Measurements from ENCODE around the gene HYOU1.

DNA sequence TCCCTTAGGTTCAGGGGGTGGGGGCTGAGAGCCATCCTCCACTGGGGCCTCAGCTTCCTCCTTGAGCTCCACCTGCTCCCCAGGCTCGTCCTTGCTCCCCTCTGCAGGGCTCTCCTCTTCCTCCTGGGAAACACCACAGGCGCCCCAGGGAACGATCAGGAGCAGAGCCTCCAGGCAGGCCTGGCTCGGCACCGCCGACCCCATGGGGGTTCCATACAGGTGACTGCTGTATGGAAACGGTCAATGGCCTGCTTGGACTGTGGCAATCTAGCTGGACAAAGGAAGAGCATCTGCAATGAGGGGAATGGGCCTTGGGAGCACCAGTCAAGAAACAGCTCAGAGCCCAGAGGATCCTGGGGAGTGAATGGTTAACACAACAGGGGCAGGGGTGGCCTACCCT lies 7.9 kb downstream of the HYOU1 start:
- TF ChIP-seq, protein P1, sequence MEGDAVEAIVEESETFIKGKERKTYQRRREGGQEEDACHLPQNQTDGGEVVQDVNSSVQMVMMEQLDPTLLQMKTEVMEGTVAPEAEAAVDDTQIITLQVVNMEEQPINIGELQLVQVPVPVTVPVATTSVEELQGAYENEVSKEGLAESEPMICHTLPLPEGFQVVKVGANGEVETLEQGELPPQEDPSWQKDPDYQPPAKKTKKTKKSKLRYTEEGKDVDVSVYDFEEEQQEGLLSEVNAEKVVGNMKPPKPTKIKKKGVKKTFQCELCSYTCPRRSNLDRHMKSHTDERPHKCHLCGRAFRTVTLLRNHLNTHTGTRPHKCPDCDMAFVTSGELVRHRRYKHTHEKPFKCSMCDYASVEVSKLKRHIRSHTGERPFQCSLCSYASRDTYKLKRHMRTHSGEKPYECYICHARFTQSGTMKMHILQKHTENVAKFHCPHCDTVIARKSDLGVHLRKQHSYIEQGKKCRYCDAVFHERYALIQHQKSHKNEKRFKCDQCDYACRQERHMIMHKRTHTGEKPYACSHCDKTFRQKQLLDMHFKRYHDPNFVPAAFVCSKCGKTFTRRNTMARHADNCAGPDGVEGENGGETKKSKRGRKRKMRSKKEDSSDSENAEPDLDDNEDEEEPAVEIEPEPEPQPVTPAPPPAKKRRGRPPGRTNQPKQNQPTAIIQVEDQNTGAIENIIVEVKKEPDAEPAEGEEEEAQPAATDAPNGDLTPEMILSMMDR (IDR thresholded peaks at IDR 0.05): no peak
- TF ChIP-seq POLR2A (IDR thresholded peaks at IDR 0.05; ENCODE audit: low read depth) (no peak), POLR2AphosphoS5 (IDR thresholded peaks at IDR 0.05) (no peak), EP300 (IDR thresholded peaks at IDR 0.05) (no peak)

Measured in esophagus muscularis mucosa (tissue), 4 donors.